Glutamatergic neuron (in vitro differentiated cells): ENCODE results near the gene NRCAM. TPM values are rescaled to one million over a fixed set of nuclear protein-coding genes. Genes with fewer than 3 reads are reported as not detected.

ENCODE experiments used
- DNase-seq: peaks from one replicate; pipeline ENCODE4 v3.0.0; 2022
- H3K27ac Mint-ChIP-seq: one replicate; pipeline ENCODE4 v1.8.0; 2020; ENCODE audit warnings: mild to moderate bottlenecking, mixed read lengths, inconsistent platforms; ENCODE audit not compliant: unreplicated experiment
- H3K27me3 Mint-ChIP-seq: one replicate; pipeline ENCODE4 v1.8.0; 2020; ENCODE audit warnings: mild to moderate bottlenecking, moderate library complexity, mixed read lengths, inconsistent platforms; ENCODE audit not compliant: unreplicated experiment
- H3K36me3 Mint-ChIP-seq: one replicate; pipeline ENCODE4 v1.8.0; 2020; ENCODE audit warnings: mild to moderate bottlenecking, mixed read lengths, inconsistent platforms; ENCODE audit not compliant: unreplicated experiment
- H3K4me1 Mint-ChIP-seq: one replicate; pipeline ENCODE4 v1.8.0; 2020; ENCODE audit warnings: mild to moderate bottlenecking, low read depth, mixed read lengths, inconsistent platforms; ENCODE audit not compliant: unreplicated experiment
- H3K4me3 Mint-ChIP-seq: one replicate; pipeline ENCODE4 v1.8.0; 2020; ENCODE audit warnings: mild to moderate bottlenecking, mixed read lengths, inconsistent platforms; ENCODE audit not compliant: unreplicated experiment
- H3K9me3 Mint-ChIP-seq: one replicate; pipeline ENCODE4 v1.8.0; 2020; ENCODE audit warnings: mild to moderate bottlenecking, moderate library complexity, mixed read lengths, inconsistent platforms; ENCODE audit not compliant: unreplicated experiment
- CTCF ChIP-seq: fragments of 200-600 bp; sonication (generic); IDR thresholded peaks from one replicate; pipeline ENCODE4 v1.5.0; 2021; ENCODE audit not compliant: partially characterized antibody, unreplicated experiment
- total RNA-seq: library from RNA; stranded (reverse); fragmentation: NEBNext Ultra II Directional; extraction: Animal tissue kit (Norgen Biotek cat#: 25700); gene quantifications from one replicate; pipeline ENCODE4 v1.2.1, GENCODE V29; 2021; ENCODE audit not compliant: unreplicated experiment

Gene NRCAM
- total RNA-seq, 1 donor from 2014 or later: 120 TPM

DNA sequence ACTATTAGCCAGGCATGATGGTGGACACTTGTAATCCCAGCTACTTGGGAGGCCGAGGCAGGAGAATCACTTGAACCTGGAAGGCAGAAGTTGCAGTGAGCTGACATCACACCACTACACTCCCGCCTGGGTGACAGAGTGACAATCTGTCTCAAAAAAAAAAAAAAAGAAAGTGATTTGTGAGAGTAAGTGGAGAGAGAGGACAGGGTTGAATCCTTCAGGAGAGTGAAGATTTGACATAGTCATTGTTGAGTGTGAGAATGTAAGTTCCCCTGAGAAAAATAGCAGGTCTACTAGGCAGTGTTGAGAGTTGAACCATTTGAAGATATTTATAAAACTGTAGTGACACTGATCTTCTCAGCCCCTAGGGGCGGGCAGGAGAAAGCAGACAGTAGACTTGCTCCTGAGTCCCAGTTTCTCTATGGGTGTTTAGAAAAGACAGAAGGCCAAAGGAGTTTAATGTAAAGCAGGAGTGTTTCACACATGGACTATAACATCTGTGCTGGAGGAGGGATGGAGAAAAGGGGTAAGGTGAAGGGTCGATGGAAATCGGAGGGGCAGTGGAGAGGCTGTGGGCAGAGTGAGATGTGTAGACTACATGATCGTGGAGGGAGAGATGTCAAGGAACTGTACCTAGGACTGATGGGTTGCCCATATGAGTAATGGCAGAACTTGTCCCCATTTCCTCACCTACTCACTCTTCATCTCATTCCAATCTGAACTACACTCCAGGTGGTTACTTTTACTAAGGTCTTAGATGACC is 312.4 kb downstream of the NRCAM start:
- no peak for TF ChIP-seq CTCF
- peaks cover 1% of the 10 kb centered on the region for H3K27me3 Mint-ChIP-seq
- no peak overlapping the region for H3K4me3 Mint-ChIP-seq
- peaks cover 2% of the 10 kb centered on the region for H3K9me3 Mint-ChIP-seq
- peaks cover 4% of the 10 kb centered on the region for H3K36me3 Mint-ChIP-seq
- peaks cover 3% of the 10 kb centered on the region for H3K4me1 Mint-ChIP-seq
- no peak for DNase-seq
- no peak overlapping the region for H3K27ac Mint-ChIP-seq

DNA sequence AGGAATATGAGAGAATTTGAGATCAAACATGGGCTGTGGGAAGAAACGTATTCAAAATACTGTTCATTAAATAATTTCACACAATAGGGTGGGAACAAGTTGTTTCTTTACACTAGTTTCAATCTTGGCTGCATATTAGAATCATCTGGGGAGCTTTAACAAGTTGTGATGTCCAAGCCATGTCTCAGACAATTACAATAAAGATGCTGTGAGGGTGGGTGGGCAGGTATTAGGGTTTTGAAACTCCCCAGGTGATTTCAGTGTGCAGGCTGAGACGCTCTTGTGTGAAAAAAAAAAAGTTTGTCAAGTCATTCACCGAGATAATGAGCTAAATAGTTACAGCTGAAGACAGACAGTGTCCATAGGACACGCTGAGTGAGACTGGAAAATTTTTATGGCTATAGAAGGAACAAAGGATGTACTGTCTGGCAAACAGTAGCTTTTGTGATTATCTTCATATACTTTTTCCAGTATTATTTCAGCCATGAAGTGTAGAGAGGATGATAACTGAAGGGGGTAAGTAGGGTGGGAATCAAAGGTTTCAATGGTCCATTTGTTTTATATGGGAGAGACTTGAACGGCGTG is 313.5 kb downstream of the NRCAM start:
- H3K27me3 Mint-ChIP-seq: peaks cover 1% of the 10 kb centered on the region
- no peak for DNase-seq
- TF ChIP-seq CTCF: no peak
- peaks cover 3% of the 10 kb centered on the region for H3K4me1 Mint-ChIP-seq
- no peak overlapping the region for H3K4me3 Mint-ChIP-seq
- peaks cover 4% of the 10 kb centered on the region for H3K36me3 Mint-ChIP-seq
- H3K9me3 Mint-ChIP-seq: peaks cover 2% of the 10 kb centered on the region
- H3K27ac Mint-ChIP-seq: no peak overlapping the region

DNA sequence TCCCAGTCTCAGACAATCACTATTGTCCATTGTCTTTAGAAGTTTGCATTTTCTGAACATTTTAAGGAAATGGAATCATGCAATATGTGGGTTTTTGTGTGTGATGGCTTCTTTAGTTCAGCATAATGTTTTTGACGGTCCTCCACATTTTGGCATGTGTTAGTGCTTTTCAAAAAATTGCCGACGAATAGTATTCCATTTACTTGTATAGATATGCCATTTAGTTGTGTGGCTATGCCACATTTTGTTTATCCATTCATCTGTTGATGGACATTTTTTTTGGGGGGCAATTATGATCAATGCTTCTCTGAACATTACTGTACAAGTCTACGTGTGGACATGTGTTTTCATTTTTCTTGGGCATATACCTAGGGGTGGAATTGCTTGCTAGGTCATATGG is 314.1 kb downstream of the NRCAM start:
- no peak overlapping the region for H3K27ac Mint-ChIP-seq
- H3K9me3 Mint-ChIP-seq: peaks cover 2% of the 10 kb centered on the region
- peaks cover 1% of the 10 kb centered on the region for H3K27me3 Mint-ChIP-seq
- H3K4me3 Mint-ChIP-seq: no peak overlapping the region
- TF ChIP-seq CTCF: no peak
- peaks cover 3% of the 10 kb centered on the region for H3K4me1 Mint-ChIP-seq
- DNase-seq: no peak
- peaks cover 9% of the 10 kb centered on the region for H3K36me3 Mint-ChIP-seq

DNA sequence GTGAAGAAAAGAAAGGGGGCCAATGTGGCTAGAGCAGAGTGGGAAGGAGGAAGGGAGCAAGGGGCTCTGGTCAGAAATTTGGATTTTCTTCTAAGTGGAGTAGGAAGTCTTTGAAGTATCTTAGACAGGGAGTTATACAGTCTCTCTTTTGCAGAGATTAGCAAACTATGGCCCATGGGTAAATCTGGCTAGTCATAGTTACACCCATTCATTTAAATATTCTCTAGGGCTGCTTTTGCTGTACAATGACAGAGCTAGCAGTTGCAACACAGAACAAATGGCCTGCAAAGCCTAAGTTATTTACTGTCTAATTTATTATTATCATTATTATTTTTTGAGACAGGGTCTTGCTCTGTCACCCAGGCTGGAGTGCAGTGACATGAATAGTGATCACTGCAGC is 315.6 kb downstream of the NRCAM start:
- DNase-seq: no peak
- H3K27me3 Mint-ChIP-seq: peaks cover 1% of the 10 kb centered on the region
- peaks cover 2% of the 10 kb centered on the region for H3K9me3 Mint-ChIP-seq
- H3K36me3 Mint-ChIP-seq: peaks cover 9% of the 10 kb centered on the region
- H3K4me1 Mint-ChIP-seq: no peaks in the 10 kb centered on the region
- no peak overlapping the region for H3K27ac Mint-ChIP-seq
- TF ChIP-seq CTCF: no peak
- no peak overlapping the region for H3K4me3 Mint-ChIP-seq

- peaks cover 9% of the 10 kb centered on the region for H3K36me3 Mint-ChIP-seq
- H3K9me3 Mint-ChIP-seq: peaks cover 2% of the 10 kb centered on the region
- TF ChIP-seq CTCF: no peak
- no peak overlapping the region for H3K27ac Mint-ChIP-seq
- DNase-seq: no peak
- H3K4me1 Mint-ChIP-seq: no peaks in the 10 kb centered on the region
- peaks cover 1% of the 10 kb centered on the region for H3K27me3 Mint-ChIP-seq
- no peak overlapping the region for H3K4me3 Mint-ChIP-seq
Measured at GRCh38 chr7:108138911-108139310, 317.3 kb downstream of the NRCAM start.
